ENCODE results near the gene SVEP1.

Gene SVEP1

DNA sequence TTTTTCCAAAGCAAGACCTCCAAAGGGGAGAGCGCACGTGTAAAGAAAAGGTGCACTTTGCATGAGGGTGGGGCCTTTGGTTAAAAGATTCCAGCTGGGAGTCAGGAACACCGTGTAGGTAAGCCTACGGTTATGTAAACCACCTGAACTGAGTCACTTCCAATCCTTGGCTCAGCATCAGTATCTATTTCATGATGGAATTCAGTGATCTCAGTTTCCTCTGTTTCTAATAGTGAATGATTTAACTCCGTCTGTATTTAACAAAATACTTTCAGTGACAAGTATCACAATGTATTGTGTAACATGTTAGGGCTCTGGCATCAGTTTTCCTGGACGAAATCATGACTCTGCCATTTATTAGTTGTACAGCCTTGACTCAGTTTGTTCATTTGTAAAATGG lies 1.3 kb upstream of the SVEP1 start:
- DNase-seq (ENCODE audit: low read depth): peak; percentile 93

DNA sequence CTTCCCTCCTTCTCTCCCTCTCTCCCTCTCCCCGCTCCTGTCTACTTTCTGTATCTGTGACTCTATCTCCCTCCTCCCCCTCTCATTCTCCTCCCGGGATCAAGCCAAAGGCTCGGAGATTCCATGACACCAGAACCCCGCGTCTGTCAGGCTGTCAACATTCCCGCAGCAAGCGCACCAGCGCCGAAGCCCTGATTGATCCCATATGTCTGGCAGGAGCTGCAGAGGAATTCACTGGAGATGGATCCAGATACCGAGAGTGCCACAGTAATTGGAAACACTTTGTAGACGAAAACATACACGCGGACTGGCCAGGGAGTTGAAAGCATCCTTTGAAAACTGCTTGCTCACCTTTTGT lies 300 bp upstream of the SVEP1 start:
- DNase-seq (ENCODE audit: low read depth): no peak
- no peak for TF ChIP-seq CTCF (IDR thresholded peaks at IDR 0.05; ENCODE audit: insufficient read depth, low read depth, low read length, missing control alignments)
- H3K4me3 ChIP-seq (ENCODE audit: low read length): peak overlapping the region; percentile 41

More for the DNA sequence above, 1.3 kb upstream of the SVEP1 start:
- no peak overlapping the region for H3K4me3 ChIP-seq (ENCODE audit: low read length)
- no peak for TF ChIP-seq CTCF (IDR thresholded peaks at IDR 0.05; ENCODE audit: insufficient read depth, low read depth, low read length, missing control alignments)

DNA sequence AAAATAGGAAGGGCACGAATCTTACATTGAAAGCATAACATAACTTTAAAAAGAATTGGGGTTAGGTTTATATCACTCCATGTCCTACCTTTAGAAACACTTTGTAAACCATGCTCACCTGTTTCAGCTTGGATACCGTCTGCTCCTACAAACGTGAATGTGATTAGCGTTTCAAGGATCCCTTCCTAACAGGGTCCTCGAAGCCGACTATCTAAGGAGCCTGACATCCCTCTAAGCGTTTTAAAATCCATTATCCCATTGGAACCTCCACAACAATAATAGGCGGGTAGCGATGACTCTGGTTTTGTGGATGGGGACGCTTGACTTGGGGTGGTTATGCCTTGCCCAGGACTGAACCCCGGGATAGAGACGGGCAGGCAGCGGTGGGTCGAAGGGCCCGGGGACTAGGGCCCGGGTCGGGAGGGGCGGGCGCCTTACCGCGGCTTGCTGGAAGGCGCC lies 937 bp downstream of the SVEP1 start:
- peak overlapping the region; percentile 41 for H3K4me3 ChIP-seq (ENCODE audit: low read length)

GRCh38 chr9:110575945-110576344 lies 3.6 kb downstream of the SVEP1 start:
- TF ChIP-seq CTCF (IDR thresholded peaks at IDR 0.05; ENCODE audit: insufficient read depth, low read depth, low read length, missing control alignments): no peak
- H3K4me3 ChIP-seq (ENCODE audit: low read length): no peak overlapping the region
- DNase-seq (ENCODE audit: low read depth): peak; percentile 28

More for the DNA sequence above, 937 bp downstream of the SVEP1 start:
- no peak for DNase-seq (ENCODE audit: low read depth)
- no peak for TF ChIP-seq CTCF (IDR thresholded peaks at IDR 0.05; ENCODE audit: insufficient read depth, low read depth, low read length, missing control alignments)

DNA sequence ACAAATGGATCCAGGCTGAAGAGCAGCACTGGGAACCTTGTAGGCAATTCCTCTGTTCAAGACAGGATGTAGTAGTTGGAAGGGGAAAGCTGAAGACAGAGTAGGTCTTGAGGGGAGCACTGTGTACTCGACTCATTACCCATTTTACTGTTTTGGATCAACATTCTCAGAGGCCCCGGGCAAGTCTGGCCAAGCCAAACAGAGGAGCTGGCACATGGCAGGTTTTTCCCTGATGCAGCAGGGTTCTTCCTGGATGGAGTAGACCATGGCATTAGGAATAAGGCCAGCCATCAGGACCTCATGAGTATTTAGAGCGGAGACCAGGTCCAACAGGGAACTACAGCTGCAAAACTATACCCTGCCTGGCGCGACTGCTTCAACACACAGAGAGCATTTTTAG lies 4.4 kb downstream of the SVEP1 start:
- no peak for TF ChIP-seq CTCF (IDR thresholded peaks at IDR 0.05; ENCODE audit: insufficient read depth, low read depth, low read length, missing control alignments)
- no peak for DNase-seq (ENCODE audit: low read depth)
- no peak overlapping the region for H3K4me3 ChIP-seq (ENCODE audit: low read length)

GRCh38 chr9:110573305-110573704 lies 6.2 kb downstream of the SVEP1 start:
- no peak for DNase-seq (ENCODE audit: low read depth)
- H3K4me3 ChIP-seq (ENCODE audit: low read length): no peak overlapping the region
- TF ChIP-seq CTCF (IDR thresholded peaks at IDR 0.05; ENCODE audit: insufficient read depth, low read depth, low read length, missing control alignments): no peak

DNA sequence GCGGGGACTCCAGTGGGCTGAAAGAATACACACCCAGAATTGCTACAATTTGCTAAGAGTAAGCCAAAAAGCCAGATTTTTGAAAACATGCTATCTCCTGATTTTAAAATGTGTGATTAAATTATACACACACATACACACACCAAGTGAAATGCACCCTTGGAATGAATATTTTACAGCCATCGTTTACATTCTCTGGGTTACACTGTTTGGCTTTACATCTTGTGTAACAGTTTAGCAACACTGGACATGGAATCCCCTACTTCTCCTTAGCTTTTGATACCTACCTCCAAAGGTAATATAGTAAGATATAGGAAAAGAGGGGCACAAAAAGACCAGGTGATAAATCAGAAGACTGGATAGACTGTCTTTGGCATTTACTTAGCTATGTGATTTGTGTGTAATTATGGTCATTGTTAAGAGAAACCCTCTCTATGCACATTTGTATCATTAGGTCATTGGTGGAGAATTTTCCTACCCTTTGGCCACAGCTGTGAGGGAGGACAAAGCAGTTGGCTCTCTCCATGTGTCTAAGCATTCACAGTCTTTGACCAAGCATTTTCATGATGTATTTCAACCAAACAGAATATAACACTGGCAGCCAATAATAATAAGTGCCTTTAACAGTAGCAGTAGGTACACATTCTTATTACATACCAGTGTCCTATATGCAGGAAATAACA lies 7.6 kb downstream of the SVEP1 start:
- no peak for DNase-seq (ENCODE audit: low read depth)
- TF ChIP-seq CTCF (IDR thresholded peaks at IDR 0.05; ENCODE audit: insufficient read depth, low read depth, low read length, missing control alignments): no peak

More for the DNA sequence above, 7.6 kb downstream of the SVEP1 start:
- H3K4me3 ChIP-seq (ENCODE audit: low read length): no peak overlapping the region
